ENCODE data around the gene HOXA3.

The HOXA3 gene

DNA sequence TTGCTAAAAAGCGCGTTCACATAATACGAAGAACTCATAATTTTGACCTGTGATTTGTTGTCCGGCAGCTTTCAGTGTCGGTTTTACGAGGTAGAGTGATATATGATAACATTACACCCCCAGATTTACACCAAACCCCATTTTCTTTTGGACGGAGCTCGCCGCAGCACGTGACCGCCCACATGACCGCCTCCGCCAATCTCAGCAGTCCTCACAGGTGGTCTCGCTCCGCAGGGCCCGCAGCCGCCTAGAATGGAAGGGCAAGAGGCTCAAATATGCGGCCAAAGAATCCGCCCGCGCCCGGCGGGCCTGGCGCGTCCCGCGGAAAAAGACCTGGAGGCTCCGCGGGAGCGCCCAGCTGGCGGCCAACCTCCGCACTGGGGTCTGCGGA is 4.1 kb upstream of the HOXA3 start, which contains the start of gene HOXA7:
Gene HOXA7, minus strand, starts transcription at position 168 of the 391 bp plus-strand sequence. Its CDS starts 130 bp downstream, at position 38.
- Histone ChIP-seq H3K4me1 (no peaks in the 10 kb centered on the region), H3K27me3 (peaks cover 98% of the 10 kb centered on the region)
- peak; percentile 11 for DNase-seq

GRCh38 chr7:27155816-27156507 is 3.6 kb upstream of the HOXA3 start:
- H3K27me3 ChIP-seq, result peaks cover 100% of the 10 kb centered on the region
- peak; percentile 6 for DNase-seq
- no peaks in the 10 kb centered on the region for H3K36me3 ChIP-seq
- H3K4me3 ChIP-seq (ENCODE audit: low read depth, low read length), result peak overlapping the region; percentile 20; the same call in 1 of the 2 replicates
- no peaks in the 10 kb centered on the region for H3K9me3 ChIP-seq
- H3K4me1 ChIP-seq, result no peaks in the 10 kb centered on the region
- TF ChIP-seq CTCF (IDR thresholded peaks at IDR 0.05; ENCODE audit: low read depth, low read length), result no peak

More for the DNA sequence above, 4.1 kb upstream of the HOXA3 start, which contains the start of gene HOXA7:
- TF ChIP-seq CTCF (IDR thresholded peaks at IDR 0.05; ENCODE audit: low read depth, low read length), result no peak
- no peaks in the 10 kb centered on the region for H3K9me3 ChIP-seq
- peak within 1 kb of the TSS; percentile 20; the same call in 1 of the 2 replicates for H3K4me3 ChIP-seq (ENCODE audit: low read depth, low read length)
- H3K36me3 ChIP-seq, result no peaks in the 10 kb centered on the region

DNA sequence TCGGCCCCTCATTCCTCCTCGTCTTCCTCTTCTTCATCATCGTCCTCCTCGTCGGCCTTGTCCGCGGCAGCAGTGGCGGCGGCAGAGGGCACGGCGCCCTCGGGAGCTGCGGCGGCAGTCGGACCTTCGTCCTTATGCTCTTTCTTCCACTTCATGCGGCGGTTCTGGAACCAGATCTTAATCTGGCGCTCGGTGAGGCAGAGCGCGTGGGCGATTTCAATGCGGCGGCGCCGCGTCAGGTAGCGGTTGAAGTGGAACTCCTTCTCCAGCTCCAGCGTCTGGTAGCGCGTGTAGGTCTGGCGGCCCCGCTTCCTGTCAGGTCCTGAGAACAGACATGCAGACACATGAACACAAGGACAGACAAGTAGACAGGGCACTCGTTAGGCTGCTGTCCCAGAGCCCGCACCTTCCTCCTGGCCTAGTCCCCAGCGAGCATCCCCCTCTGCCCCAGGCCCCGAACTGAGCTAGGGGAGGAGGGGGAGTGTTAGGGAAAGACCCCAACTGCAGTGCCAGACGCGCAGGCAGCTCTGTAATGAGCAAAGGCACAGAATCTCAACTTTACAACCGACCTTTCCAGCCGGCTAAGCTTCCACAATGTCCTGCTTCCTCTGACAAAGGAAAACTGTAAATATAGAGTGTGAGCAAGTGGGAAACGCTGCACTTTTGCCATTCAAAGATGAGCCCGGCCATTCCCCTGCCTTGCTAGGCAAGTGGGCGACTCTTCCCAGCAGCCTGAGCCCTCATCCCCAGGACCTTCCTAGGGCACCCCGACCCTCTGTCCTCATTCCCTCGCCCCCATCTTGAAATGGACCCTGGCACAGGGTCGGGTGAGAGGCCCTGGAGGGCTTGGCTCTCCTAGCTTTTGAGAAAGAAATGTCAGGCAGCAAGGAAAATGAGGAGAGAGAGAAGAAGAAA is 2.8 kb upstream of the HOXA3 start:
- peak; percentile 17 for DNase-seq
- Histone ChIP-seq H3K4me3 (ENCODE audit: low read depth, low read length) (no peak overlapping the region), H3K27me3 (peaks cover 100% of the 10 kb centered on the region), H3K4me1 (no peaks in the 10 kb centered on the region), H3K36me3 (no peaks in the 10 kb centered on the region), H3K9me3 (no peaks in the 10 kb centered on the region)
- no peak for TF ChIP-seq CTCF (IDR thresholded peaks at IDR 0.05; ENCODE audit: low read depth, low read length)

- no peak for TF ChIP-seq CTCF (IDR thresholded peaks at IDR 0.05; ENCODE audit: low read depth, low read length)
- Histone ChIP-seq H3K36me3 (no peaks in the 10 kb centered on the region), H3K27me3 (peaks cover 100% of the 10 kb centered on the region), H3K9me3 (no peaks in the 10 kb centered on the region), H3K4me3 (ENCODE audit: low read depth, low read length) (no peak overlapping the region), H3K4me1 (no peaks in the 10 kb centered on the region)
- no peak for DNase-seq
Observed at GRCh38 chr7:27154369-27154768, 2.0 kb upstream of the HOXA3 start.

DNA sequence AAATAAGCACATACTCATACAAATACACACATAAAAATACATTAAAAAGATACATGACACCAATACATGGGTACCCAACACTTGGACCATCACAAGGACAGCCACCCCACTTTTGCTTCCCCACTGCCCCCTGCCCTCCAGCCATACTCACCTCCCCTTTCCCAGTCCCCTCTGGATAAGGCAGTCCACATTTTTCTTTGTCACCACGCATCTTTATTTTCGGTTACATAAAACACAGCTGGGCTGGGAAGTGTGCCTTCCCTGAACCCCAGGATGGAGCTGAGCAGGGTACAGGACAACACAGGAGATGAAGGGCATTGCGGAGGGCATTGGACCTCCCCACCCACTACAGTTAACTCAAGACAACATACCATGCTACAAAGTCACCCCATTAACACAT is 1.1 kb upstream of the HOXA3 start:
- Histone ChIP-seq H3K9me3 (no peaks in the 10 kb centered on the region), H3K4me3 (ENCODE audit: low read depth, low read length) (no peak overlapping the region), H3K27me3 (peaks cover 100% of the 10 kb centered on the region), H3K36me3 (no peaks in the 10 kb centered on the region), H3K4me1 (no peaks in the 10 kb centered on the region)
- TF ChIP-seq CTCF (IDR thresholded peaks at IDR 0.05; ENCODE audit: low read depth, low read length), result no peak
- no peak for DNase-seq
